Glutamatergic neuron (in vitro differentiated cells): ENCODE results near the gene POU2F2. TPM values are rescaled to one million over a fixed set of nuclear protein-coding genes. Genes with fewer than 3 reads are reported as not detected.
A peak's percentile ranks its signal among the peaks of the same experiment; 100 is the strongest.

Source experiments
- DNase-seq: peaks from one replicate; pipeline ENCODE4 v3.0.0; 2022
- H3K27ac Mint-ChIP-seq: one replicate; pipeline ENCODE4 v1.8.0; 2020; ENCODE audit warnings: mild to moderate bottlenecking, mixed read lengths, inconsistent platforms; ENCODE audit not compliant: unreplicated experiment
- H3K27me3 Mint-ChIP-seq: one replicate; pipeline ENCODE4 v1.8.0; 2020; ENCODE audit warnings: mild to moderate bottlenecking, moderate library complexity, mixed read lengths, inconsistent platforms; ENCODE audit not compliant: unreplicated experiment
- H3K36me3 Mint-ChIP-seq: one replicate; pipeline ENCODE4 v1.8.0; 2020; ENCODE audit warnings: mild to moderate bottlenecking, mixed read lengths, inconsistent platforms; ENCODE audit not compliant: unreplicated experiment
- H3K4me1 Mint-ChIP-seq: one replicate; pipeline ENCODE4 v1.8.0; 2020; ENCODE audit warnings: mild to moderate bottlenecking, low read depth, mixed read lengths, inconsistent platforms; ENCODE audit not compliant: unreplicated experiment
- H3K4me3 Mint-ChIP-seq: one replicate; pipeline ENCODE4 v1.8.0; 2020; ENCODE audit warnings: mild to moderate bottlenecking, mixed read lengths, inconsistent platforms; ENCODE audit not compliant: unreplicated experiment
- H3K9me3 Mint-ChIP-seq: one replicate; pipeline ENCODE4 v1.8.0; 2020; ENCODE audit warnings: mild to moderate bottlenecking, moderate library complexity, mixed read lengths, inconsistent platforms; ENCODE audit not compliant: unreplicated experiment
- CTCF ChIP-seq: fragments of 200-600 bp; sonication (generic); IDR thresholded peaks from one replicate; pipeline ENCODE4 v1.5.0; 2021; ENCODE audit not compliant: partially characterized antibody, unreplicated experiment
- total RNA-seq: library from RNA; stranded (reverse); fragmentation: NEBNext Ultra II Directional; extraction: Animal tissue kit (Norgen Biotek cat#: 25700); gene quantifications from one replicate; pipeline ENCODE4 v1.2.1, GENCODE V29; 2021; ENCODE audit not compliant: unreplicated experiment

Gene POU2F2
- total RNA-seq, 1 donor from 2014 or later, result 53.4 TPM

- Mint-ChIP-seq H3K4me3 (peak overlapping the region; percentile 100), H3K27me3 (peaks cover 25% of the 10 kb centered on the region), H3K9me3 (peaks cover 28% of the 10 kb centered on the region), H3K36me3 (no peaks in the 10 kb centered on the region), H3K4me1 (peaks cover 43% of the 10 kb centered on the region), H3K27ac (peak overlapping the region; percentile 100)
- DNase-seq, result no peak
- no peak for TF ChIP-seq CTCF
Measured at GRCh38 chr19:42176649-42176989, 44.4 kb upstream of the POU2F2 start.

DNA sequence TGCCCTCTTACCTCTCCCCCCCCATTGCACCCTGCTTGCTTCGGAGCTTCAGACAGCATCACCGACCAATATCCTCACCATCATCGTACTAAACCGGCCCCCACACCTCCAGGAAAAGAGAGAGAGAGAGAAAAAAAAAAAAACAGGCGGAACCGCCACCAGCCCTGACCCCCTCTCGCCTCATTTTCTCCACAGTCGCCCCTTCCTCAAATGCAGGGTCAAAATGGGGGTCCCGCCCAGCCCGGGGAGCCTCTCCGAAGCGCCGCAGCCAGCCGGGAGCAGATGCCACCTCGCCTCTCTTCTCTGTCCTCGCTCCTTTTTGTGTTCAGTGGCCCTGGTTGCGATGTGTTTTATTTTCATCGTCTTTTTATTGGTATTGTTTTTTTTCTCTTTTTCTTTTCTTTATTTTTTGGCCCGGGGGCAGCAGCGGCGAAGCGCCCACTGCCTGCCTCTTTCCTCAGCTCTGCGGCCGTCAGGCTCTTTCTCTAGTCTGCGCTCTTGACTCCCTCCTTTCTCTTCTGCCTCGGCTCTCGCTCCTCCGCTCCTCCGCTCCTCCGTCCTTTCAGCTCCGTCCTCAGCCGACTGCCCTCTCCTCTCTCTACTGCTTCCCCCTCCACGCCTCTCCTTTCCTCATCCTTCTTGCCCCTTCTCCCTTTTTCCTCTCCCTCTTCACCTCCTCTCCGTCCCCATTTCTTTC is 43.9 kb upstream of the POU2F2 start:
- H3K4me3 Mint-ChIP-seq, result peak overlapping the region; percentile 100

DNA sequence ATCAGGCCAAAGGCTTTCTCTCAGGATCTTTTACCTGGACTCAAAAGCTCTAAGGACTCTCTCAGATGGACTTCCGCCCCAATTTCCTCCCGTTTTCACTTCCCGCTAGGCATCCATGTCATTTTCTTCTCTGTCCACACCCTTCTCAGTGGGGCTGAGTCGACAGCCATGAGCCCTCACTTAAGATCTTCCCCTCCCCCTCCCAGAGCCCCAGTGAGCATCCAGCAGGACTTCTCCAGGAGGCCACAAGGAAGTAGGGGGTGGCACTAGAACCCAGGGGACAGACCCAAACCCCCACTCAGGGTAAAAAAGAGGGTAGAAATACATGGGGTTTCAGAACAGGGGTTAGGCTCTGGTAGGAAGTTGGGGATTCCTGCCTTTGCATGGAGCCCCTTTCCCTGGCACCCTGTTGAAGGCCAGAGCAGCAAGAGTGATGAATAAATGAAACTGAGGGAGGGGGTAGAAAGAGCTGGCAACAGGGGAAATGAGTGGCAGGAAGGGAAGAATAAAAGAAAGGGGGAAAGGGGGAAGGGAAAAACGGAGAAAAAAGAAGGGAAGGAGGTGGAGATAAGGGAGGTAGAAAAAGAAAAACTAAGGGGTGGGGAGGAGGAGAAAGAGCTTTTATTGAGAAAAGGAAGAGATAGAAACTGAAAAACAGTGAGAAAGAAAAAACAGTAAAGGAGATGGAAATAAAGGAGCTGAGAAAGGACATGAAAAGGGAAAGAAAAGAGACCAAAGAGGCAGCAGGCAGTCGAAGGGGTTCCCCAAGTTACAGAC is 42.9 kb upstream of the POU2F2 start:
- H3K9me3 Mint-ChIP-seq, result peaks cover 38% of the 10 kb centered on the region
- H3K4me1 Mint-ChIP-seq, result peaks cover 55% of the 10 kb centered on the region
- H3K27ac Mint-ChIP-seq, result peak overlapping the region; percentile 100
- TF ChIP-seq CTCF, result no peak
- H3K27me3 Mint-ChIP-seq, result peaks cover 31% of the 10 kb centered on the region
- DNase-seq, result no peak
- H3K4me3 Mint-ChIP-seq, result peak overlapping the region; percentile 100
- no peaks in the 10 kb centered on the region for H3K36me3 Mint-ChIP-seq

More for the DNA sequence above, 43.9 kb upstream of the POU2F2 start:
- peaks cover 48% of the 10 kb centered on the region for H3K4me1 Mint-ChIP-seq
- no peak for DNase-seq
- no peaks in the 10 kb centered on the region for H3K36me3 Mint-ChIP-seq
- H3K27ac Mint-ChIP-seq, result peak overlapping the region; percentile 100
- no peak for TF ChIP-seq CTCF
- H3K27me3 Mint-ChIP-seq, result peaks cover 28% of the 10 kb centered on the region
- peaks cover 31% of the 10 kb centered on the region for H3K9me3 Mint-ChIP-seq

DNA sequence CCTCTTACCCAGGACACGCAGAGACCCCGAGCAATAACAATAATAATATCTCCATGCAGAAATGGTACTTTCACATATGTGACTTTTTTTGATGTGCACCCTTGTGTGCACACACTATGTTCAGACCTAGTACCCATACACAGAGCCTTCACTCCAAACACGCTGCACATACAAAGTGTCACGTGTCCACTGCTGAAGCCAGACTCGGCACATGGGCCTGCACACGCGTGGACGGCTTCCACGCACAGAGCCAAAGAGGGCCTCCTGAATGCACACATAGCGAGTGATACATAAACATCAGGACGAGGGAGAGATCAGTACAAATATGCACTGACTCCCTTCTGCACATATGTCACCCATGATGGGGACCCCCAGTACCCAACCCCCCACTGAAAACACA is 41.9 kb upstream of the POU2F2 start:
- H3K4me1 Mint-ChIP-seq, result peaks cover 57% of the 10 kb centered on the region
- H3K9me3 Mint-ChIP-seq, result peaks cover 41% of the 10 kb centered on the region
- DNase-seq, result no peak
- H3K4me3 Mint-ChIP-seq, result peak overlapping the region; percentile 100
- no peaks in the 10 kb centered on the region for H3K36me3 Mint-ChIP-seq
- H3K27me3 Mint-ChIP-seq, result peaks cover 24% of the 10 kb centered on the region
- no peak for TF ChIP-seq CTCF
- peak overlapping the region; percentile 100 for H3K27ac Mint-ChIP-seq

GRCh38 chr19:42173695-42174094 is 41.4 kb upstream of the POU2F2 start:
- Mint-ChIP-seq H3K4me1 (peaks cover 61% of the 10 kb centered on the region), H3K36me3 (no peaks in the 10 kb centered on the region), H3K9me3 (peaks cover 41% of the 10 kb centered on the region), H3K27me3 (peaks cover 24% of the 10 kb centered on the region), H3K4me3 (peak overlapping the region; percentile 100), H3K27ac (peak overlapping the region; percentile 100)
- no peak for DNase-seq
- no peak for TF ChIP-seq CTCF
